SKM-1 treated with dmso at 0.1 percent for 144 hours (cell line): ENCODE data around the gene TSPAN9.

Experiments used
- DNase-seq: peaks from one replicate; lab custom pipeline; 2025; ENCODE audit not compliant: unreplicated experiment; lab: John Stamatoyannopoulos, UW

Gene TSPAN9

GRCh38 chr12:3099146-3099545 lies 22.0 kb downstream of the TSPAN9 start:
- DNase-seq, result no peak

- no peak for DNase-seq
These were observed 24.3 kb downstream of the TSPAN9 start for GRCh38 chr12:3101309-3102024.

GRCh38 chr12:3102771-3103410 lies 25.7 kb downstream of the TSPAN9 start:
- DNase-seq, result no peak

GRCh38 chr12:3103806-3104205 lies 26.6 kb downstream of the TSPAN9 start:
- no peak for DNase-seq

- no peak for DNase-seq
These were observed 28.7 kb downstream of the TSPAN9 start for GRCh38 chr12:3105690-3106479.

- DNase-seq, result no peak
These were observed 29.4 kb downstream of the TSPAN9 start for GRCh38 chr12:3106579-3106978.

GRCh38 chr12:3107071-3107583 lies 29.9 kb downstream of the TSPAN9 start:
- no peak for DNase-seq

GRCh38 chr12:3107954-3108353 lies 30.8 kb downstream of the TSPAN9 start:
- DNase-seq, result no peak

- no peak for DNase-seq
These were observed 33.4 kb downstream of the TSPAN9 start for GRCh38 chr12:3110578-3110977.

- DNase-seq, result no peak
These were observed 36.6 kb downstream of the TSPAN9 start for GRCh38 chr12:3113671-3114325.

GRCh38 chr12:3114671-3115070 lies 37.5 kb downstream of the TSPAN9 start:
- no peak for DNase-seq

GRCh38 chr12:3115078-3115477 lies 37.9 kb downstream of the TSPAN9 start:
- no peak for DNase-seq

GRCh38 chr12:3116106-3116844 lies 39.1 kb downstream of the TSPAN9 start:
- no peak for DNase-seq

- DNase-seq, result no peak
These were observed 40.0 kb downstream of the TSPAN9 start for GRCh38 chr12:3117144-3117581.

GRCh38 chr12:3117591-3118015 lies 40.4 kb downstream of the TSPAN9 start:
- DNase-seq, result no peak

GRCh38 chr12:3119192-3119755 lies 42.1 kb downstream of the TSPAN9 start:
- DNase-seq, result no peak

- no peak for DNase-seq
These were observed 42.8 kb downstream of the TSPAN9 start for GRCh38 chr12:3119756-3120601.

GRCh38 chr12:3120701-3121100 lies 43.5 kb downstream of the TSPAN9 start:
- no peak for DNase-seq
